ENCODE data around the gene PAIP2B.

Gene PAIP2B, protein sequence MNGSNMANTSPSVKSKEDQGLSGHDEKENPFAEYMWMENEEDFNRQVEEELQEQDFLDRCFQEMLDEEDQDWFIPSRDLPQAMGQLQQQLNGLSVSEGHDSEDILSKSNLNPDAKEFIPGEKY

DNA sequence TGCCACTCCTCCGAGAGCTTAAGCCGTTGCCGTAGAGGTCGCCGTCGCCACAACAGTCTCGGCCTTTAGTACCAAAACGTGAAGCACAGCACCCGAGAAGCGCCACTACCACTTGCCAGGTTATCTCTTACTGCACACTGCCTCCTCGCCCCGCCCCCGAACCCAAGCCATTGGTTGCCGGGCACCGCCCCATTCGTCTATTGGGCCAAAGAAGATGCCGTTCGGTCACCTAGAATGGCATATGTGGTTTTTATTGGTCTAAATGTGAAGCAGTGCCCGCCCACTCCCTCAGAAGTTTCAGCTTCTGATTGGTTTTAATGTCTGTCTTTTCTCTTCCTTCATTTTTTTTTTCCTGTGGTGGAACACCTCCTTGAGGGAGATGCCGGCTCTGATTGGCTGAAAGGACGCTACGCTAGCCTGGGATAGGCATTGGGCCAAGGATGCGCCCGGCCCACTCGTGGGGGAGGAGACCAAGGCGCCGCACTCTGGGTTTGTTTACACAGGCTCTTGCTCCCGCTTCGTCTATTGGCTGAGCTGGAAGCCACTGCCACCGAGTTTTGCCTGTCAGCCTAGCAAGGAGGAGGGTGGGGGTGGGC is at the start of gene PAIP2B:
PAIP2B (minus strand) TSS at position 139 of the 596 bp plus-strand sequence. CDS start 24,514 bp downstream, outside the sequence.
- Histone ChIP-seq H3F3A (ENCODE audit: low read depth) (no peaks in the 10 kb centered on the region), H3K9me3 (ENCODE audit: insufficient read depth, low read depth, low read length) (no peaks in the 10 kb centered on the region), H3K79me2 (ENCODE audit: insufficient read depth, low read length) (no peaks in the 10 kb centered on the region), H3K4me3 (ENCODE audit: low read length, poor library complexity, severe bottlenecking) (peak within 1 kb of the TSS; percentile 78), H3K36me3 (ENCODE audit: insufficient read depth, low read length) (no peaks in the 10 kb centered on the region), H3K27me3 (ENCODE audit: insufficient read depth, low read length, poor library complexity, severe bottlenecking) (no peaks in the 10 kb centered on the region), H3K4me2 (ENCODE audit: low read depth, low read length, poor library complexity, severe bottlenecking) (peak within 1 kb of the TSS; percentile 92), H3K9ac (ENCODE audit: low read depth, low read length, poor library complexity, severe bottlenecking) (peak within 1 kb of the TSS; percentile 72), H4K20me1 (ENCODE audit: insufficient read depth, low read length, poor library complexity, severe bottlenecking) (no peaks in the 10 kb centered on the region), H3K4me1 (ENCODE audit: insufficient read depth, low read length, poor library complexity, severe bottlenecking) (peaks cover 21% of the 10 kb centered on the region), H3K9me2 (replicated peaks; ENCODE audit: low read depth, low read length) (no peaks in the 10 kb centered on the region), H2AFZ (ENCODE audit: low read length) (peak within 1 kb of the TSS; percentile 90)
- TF ChIP-seq, protein P1, sequence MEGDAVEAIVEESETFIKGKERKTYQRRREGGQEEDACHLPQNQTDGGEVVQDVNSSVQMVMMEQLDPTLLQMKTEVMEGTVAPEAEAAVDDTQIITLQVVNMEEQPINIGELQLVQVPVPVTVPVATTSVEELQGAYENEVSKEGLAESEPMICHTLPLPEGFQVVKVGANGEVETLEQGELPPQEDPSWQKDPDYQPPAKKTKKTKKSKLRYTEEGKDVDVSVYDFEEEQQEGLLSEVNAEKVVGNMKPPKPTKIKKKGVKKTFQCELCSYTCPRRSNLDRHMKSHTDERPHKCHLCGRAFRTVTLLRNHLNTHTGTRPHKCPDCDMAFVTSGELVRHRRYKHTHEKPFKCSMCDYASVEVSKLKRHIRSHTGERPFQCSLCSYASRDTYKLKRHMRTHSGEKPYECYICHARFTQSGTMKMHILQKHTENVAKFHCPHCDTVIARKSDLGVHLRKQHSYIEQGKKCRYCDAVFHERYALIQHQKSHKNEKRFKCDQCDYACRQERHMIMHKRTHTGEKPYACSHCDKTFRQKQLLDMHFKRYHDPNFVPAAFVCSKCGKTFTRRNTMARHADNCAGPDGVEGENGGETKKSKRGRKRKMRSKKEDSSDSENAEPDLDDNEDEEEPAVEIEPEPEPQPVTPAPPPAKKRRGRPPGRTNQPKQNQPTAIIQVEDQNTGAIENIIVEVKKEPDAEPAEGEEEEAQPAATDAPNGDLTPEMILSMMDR (conservative IDR thresholded peaks at IDR 0.05; ENCODE audit: low read length) = no peak

DNA sequence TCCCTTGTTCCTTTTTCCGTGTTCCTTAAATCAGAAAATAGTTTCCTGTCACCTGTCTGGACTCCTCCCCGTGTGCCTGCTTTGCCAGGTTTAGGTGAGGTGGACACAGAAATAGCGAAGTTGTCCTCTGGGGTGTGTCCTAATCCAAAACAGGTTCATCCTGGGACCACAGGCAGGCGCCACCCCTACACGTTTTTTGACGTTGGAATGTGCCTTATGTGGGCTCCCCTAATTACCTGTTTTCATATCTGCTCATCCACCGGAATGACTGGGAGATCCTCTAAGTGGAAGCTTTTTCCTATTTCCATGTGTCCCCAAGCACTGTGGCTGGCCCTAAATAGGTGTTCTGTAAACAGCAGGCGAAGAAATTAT is 49.0 kb upstream of the PAIP2B start:
- Histone ChIP-seq H3K9me2 (replicated peaks; ENCODE audit: low read depth, low read length) (no peaks in the 10 kb centered on the region), H4K20me1 (ENCODE audit: insufficient read depth, low read length, poor library complexity, severe bottlenecking) (no peaks in the 10 kb centered on the region), H3K27me3 (ENCODE audit: insufficient read depth, low read length, poor library complexity, severe bottlenecking) (no peaks in the 10 kb centered on the region), H3K9ac (ENCODE audit: low read depth, low read length, poor library complexity, severe bottlenecking) (no peak overlapping the region), H3K36me3 (ENCODE audit: insufficient read depth, low read length) (no peaks in the 10 kb centered on the region), H3K4me1 (ENCODE audit: insufficient read depth, low read length, poor library complexity, severe bottlenecking) (no peaks in the 10 kb centered on the region), H3K4me2 (ENCODE audit: low read depth, low read length, poor library complexity, severe bottlenecking) (no peak overlapping the region), H3K79me2 (ENCODE audit: insufficient read depth, low read length) (no peaks in the 10 kb centered on the region), H3K4me3 (ENCODE audit: low read length, poor library complexity, severe bottlenecking) (no peak overlapping the region), H2AFZ (ENCODE audit: low read length) (no peak overlapping the region), H3K9me3 (ENCODE audit: insufficient read depth, low read depth, low read length) (no peaks in the 10 kb centered on the region), H3F3A (ENCODE audit: low read depth) (no peaks in the 10 kb centered on the region)
- TF ChIP-seq, protein P1 (conservative IDR thresholded peaks at IDR 0.05; ENCODE audit: low read length) = no peak
- no peak for TF ChIP-seq EZH2phosphoT487 (IDR thresholded peaks at IDR 0.05; ENCODE audit: borderline replicate concordance)

DNA sequence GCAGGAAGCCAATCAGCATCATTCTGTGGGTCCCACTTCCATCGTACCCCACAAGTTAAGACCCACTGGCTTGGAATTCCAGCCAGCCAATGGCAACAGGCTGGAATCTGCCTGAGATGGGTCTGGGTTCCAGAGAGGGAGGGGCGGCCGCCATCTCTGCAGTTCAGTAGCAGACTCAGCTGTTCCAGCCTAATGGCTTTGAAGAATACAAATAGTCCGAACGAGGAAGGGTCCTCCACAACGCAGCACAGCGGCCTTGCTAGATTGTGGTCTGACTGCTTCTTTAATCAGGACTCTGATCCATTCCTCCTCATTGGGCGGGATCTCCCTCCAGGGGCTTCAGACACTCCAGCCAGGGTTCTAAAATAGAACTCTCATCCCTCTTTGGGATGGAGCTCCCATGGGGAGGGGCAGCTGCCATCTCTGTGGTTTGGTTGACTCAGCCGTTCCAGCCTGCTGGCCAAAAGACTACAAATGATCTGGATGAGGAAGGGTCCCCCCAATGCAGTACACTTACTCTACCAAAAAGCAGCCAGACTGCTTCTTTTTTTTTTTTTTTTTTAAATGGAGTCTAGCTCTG is 42.7 kb upstream of the PAIP2B start:
- Histone ChIP-seq H2AFZ (ENCODE audit: low read length) (no peak overlapping the region), H3K4me2 (ENCODE audit: low read depth, low read length, poor library complexity, severe bottlenecking) (no peak overlapping the region), H3K79me2 (ENCODE audit: insufficient read depth, low read length) (no peaks in the 10 kb centered on the region), H3K9me2 (replicated peaks; ENCODE audit: low read depth, low read length) (no peaks in the 10 kb centered on the region; the same call in 1 of the 2 replicates), H3K27me3 (ENCODE audit: insufficient read depth, low read length, poor library complexity, severe bottlenecking) (no peaks in the 10 kb centered on the region), H3K4me3 (ENCODE audit: low read length, poor library complexity, severe bottlenecking) (no peak overlapping the region), H3K4me1 (ENCODE audit: insufficient read depth, low read length, poor library complexity, severe bottlenecking) (no peaks in the 10 kb centered on the region), H4K20me1 (ENCODE audit: insufficient read depth, low read length, poor library complexity, severe bottlenecking) (no peaks in the 10 kb centered on the region), H3K9me3 (ENCODE audit: insufficient read depth, low read depth, low read length) (no peaks in the 10 kb centered on the region), H3K9ac (ENCODE audit: low read depth, low read length, poor library complexity, severe bottlenecking) (no peak overlapping the region), H3K36me3 (ENCODE audit: insufficient read depth, low read length) (no peaks in the 10 kb centered on the region), H3F3A (ENCODE audit: low read depth) (no peaks in the 10 kb centered on the region)
- TF ChIP-seq, protein P1 (conservative IDR thresholded peaks at IDR 0.05; ENCODE audit: low read length) = no peak
- no peak for TF ChIP-seq EZH2phosphoT487 (IDR thresholded peaks at IDR 0.05; ENCODE audit: borderline replicate concordance)
